Ovary (tissue), 3 donors: Measurements from ENCODE around the gene AGAP5.
"Not testable (repeated sequence)": the region's sequence is repeated elsewhere in the genome, so short reads cannot be mapped to it uniquely, and the experiment has no call there.

Source experiments
- CTCF ChIP-seq, 3 donors: fragments of 450-650 bp in 2 of 3; fragments of 200-600 bp in 1 of 3; IDR thresholded peaks; one replicate each; pipeline versions ENCODE4 v1.5.1 to v1.8.0; 2016 to 2022; ENCODE audit warnings: antibody characterized with exemption in 3 of 3, mild to moderate bottlenecking in 1 of 3
- POLR2A ChIP-seq: fragments of 450-650 bp; IDR thresholded peaks from one replicate; pipeline ENCODE4 v1.6.1; 2017; ENCODE audit warnings: antibody characterized with exemption, mild to moderate bottlenecking, moderate library complexity
- donor health status: DM: no; HTN: no; CAD: no.

- TF ChIP-seq POLR2A; CTCF (IDR thresholded peaks at IDR 0.05): not testable (repeated sequence)
Measured at GRCh38 chr10:73714483-73714882, 16.6 kb upstream of the AGAP5 start.
